ENCODE data around the gene PALD1.

Gene PALD1

GRCh38 chr10:70478191-70479164, at the start of gene PALD1:
Gene PALD1, plus strand, starts transcription at chr10:70478767. Its CDS starts 47,185 bp downstream, at chr10:70525952.
- H3K4me3 ChIP-seq (ENCODE audit: low read depth, low read length), result peak within 1 kb of the TSS; percentile 41
- DNase-seq (ENCODE audit: low read depth), result no peak
- no peak for TF ChIP-seq CTCF (IDR thresholded peaks at IDR 0.05; ENCODE audit: control insufficient read depth, extremely low read depth, insufficient read depth)

- peak; percentile 31; the same call in 1 of the 2 replicates for TF ChIP-seq CTCF (IDR thresholded peaks at IDR 0.05; ENCODE audit: control insufficient read depth, extremely low read depth, insufficient read depth)
- DNase-seq (ENCODE audit: low read depth), result peak; percentile 41
- no peak overlapping the region for H3K4me3 ChIP-seq (ENCODE audit: low read depth, low read length)
Measured at GRCh38 chr10:70430493-70431445, 47.8 kb upstream of the PALD1 start.

- DNase-seq (ENCODE audit: low read depth), result no peak
- H3K4me3 ChIP-seq (ENCODE audit: low read depth, low read length), result no peak overlapping the region
- no peak for TF ChIP-seq CTCF (IDR thresholded peaks at IDR 0.05; ENCODE audit: control insufficient read depth, extremely low read depth, insufficient read depth)
Measured at GRCh38 chr10:70432101-70432500, 46.5 kb upstream of the PALD1 start.

- H3K4me3 ChIP-seq (ENCODE audit: low read depth, low read length), result no peak overlapping the region
- no peak for DNase-seq (ENCODE audit: low read depth)
- TF ChIP-seq CTCF (IDR thresholded peaks at IDR 0.05; ENCODE audit: control insufficient read depth, extremely low read depth, insufficient read depth), result no peak
Measured at GRCh38 chr10:70432561-70433263, 45.9 kb upstream of the PALD1 start.

GRCh38 chr10:70433581-70434280, 44.8 kb upstream of the PALD1 start:
- TF ChIP-seq CTCF (IDR thresholded peaks at IDR 0.05; ENCODE audit: control insufficient read depth, extremely low read depth, insufficient read depth), result no peak

More at GRCh38 chr10:70433581-70434280, 44.8 kb upstream of the PALD1 start:
- no peak for DNase-seq (ENCODE audit: low read depth)
- no peak overlapping the region for H3K4me3 ChIP-seq (ENCODE audit: low read depth, low read length)
